Endothelial cell of umbilical vein (primary cell): Measurements from ENCODE around the gene SNAI3. TPM values are rescaled to one million over a fixed set of nuclear protein-coding genes. Genes with fewer than 3 reads are reported as not detected.

Experiments used
- BruUV-seq: library from RNA; stranded (reverse); fragments of 400-500 nt; replicated peaks from 2 replicates; lab custom pipeline; 2021; lab: Mats Ljungman, UMichigan
- CTCF ChIA-PET: fragments of 300-600, 350-600 bp; sonication (Branson Sonifier 250); formaldehyde crosslinking; loops from one replicate; lab custom pipeline; 2021; ENCODE audit warnings: antibody characterized with exemption, inconsistent platforms; lab: Charles Lee
- POLR2A ChIA-PET: fragments of 300-600, 350-600 bp; sonication (Branson Sonifier 250); formaldehyde crosslinking; loops from one replicate; lab custom pipeline; 2021; ENCODE audit warnings: antibody characterized with exemption, inconsistent platforms; lab: Charles Lee
- DNase-seq: peaks from one replicate; pipeline ENCODE4 v3.0.0-alpha.2; 2011; ENCODE audit warnings: low read depth, low spot score
- FAIRE-seq: peaks from 2 replicates; lab custom pipeline; 2011; peaks lifted over from hg19 to GRCh38; lab: Jason Lieb, UNC
- H2AFZ ChIP-seq: 2 replicates; pipeline ENCODE4 v1.6.0; 2012; ENCODE audit warnings: low read depth, low read length, control low read depth, inconsistent platforms
- H3K27ac ChIP-seq: 2 replicates; pipeline ENCODE4 v1.5.1; 2011; ENCODE audit warnings: low read depth, mild to moderate bottlenecking, control low read depth, low read length, moderate library complexity; ENCODE audit not compliant: insufficient read depth
- H3K27me3 ChIP-seq, 2 experiments: 2 replicates each; pipeline versions ENCODE4 v1.6.0 to v1.6.1; 2011; ENCODE audit warnings: low read length in 2 of 2, mixed read lengths in 1 of 2; ENCODE audit not compliant: control insufficient read depth in 2 of 2, insufficient read depth in 2 of 2
- H3K36me3 ChIP-seq, 2 experiments: 2 replicates in 1 of 2; 3 replicates in 1 of 2; pipeline ENCODE4 v1.5.1; 2011; ENCODE audit warnings: low read length in 2 of 2, mild to moderate bottlenecking in 1 of 2, moderate library complexity in 1 of 2; ENCODE audit not compliant: control insufficient read depth in 2 of 2, insufficient read depth in 2 of 2; ENCODE audit errors: extremely low read depth in 1 of 2
- H3K4me1 ChIP-seq: 3 replicates; pipeline ENCODE4 v1.5.1; 2011; ENCODE audit warnings: mild to moderate bottlenecking, low read length; ENCODE audit not compliant: control insufficient read depth, insufficient read depth; ENCODE audit errors: extremely low read depth
- H3K4me2 ChIP-seq: 2 replicates; pipeline ENCODE4 v1.6.1; 2011; ENCODE audit warnings: low read length, control low read depth, mixed read lengths; ENCODE audit not compliant: insufficient read depth
- H3K4me3 ChIP-seq, 3 experiments: fragments of 200-600 bp in 1 of 3; sonication (generic), shearing (Covaris generic) in 1 of 3; replicated peaks in 1 of 3; 2 replicates each; pipeline ENCODE4 v1.5.1; 2011 to 2016; ENCODE audit warnings: control low read depth in 3 of 3, low read length in 3 of 3, mild to moderate bottlenecking in 2 of 3, inconsistent platforms in 1 of 3, low read depth in 1 of 3, moderate library complexity in 1 of 3; ENCODE audit not compliant: insufficient read depth in 1 of 3
- H3K79me2 ChIP-seq: 2 replicates; pipeline ENCODE4 v1.6.0; 2012; ENCODE audit warnings: low read length, inconsistent platforms; ENCODE audit not compliant: control insufficient read depth, insufficient read depth
- H3K9ac ChIP-seq: replicated peaks from 2 replicates; pipeline ENCODE3; 2011; ENCODE audit warnings: low read length, control low read depth; ENCODE audit not compliant: insufficient read depth; ENCODE audit errors: extremely low read depth
- H3K9me1 ChIP-seq: replicated peaks from 3 replicates; pipeline ENCODE4 v1.6.0; 2011; ENCODE audit warnings: mild to moderate bottlenecking, low read length; ENCODE audit not compliant: control insufficient read depth, insufficient read depth; ENCODE audit errors: extremely low read depth
- H3K9me3 ChIP-seq: replicated peaks from 2 replicates; pipeline ENCODE4 v1.5.1; 2012; ENCODE audit warnings: low read length, inconsistent platforms; ENCODE audit not compliant: control insufficient read depth, insufficient read depth
- H4K20me1 ChIP-seq: replicated peaks from 2 replicates; pipeline ENCODE3; 2011; ENCODE audit warnings: mild to moderate bottlenecking, low read length; ENCODE audit not compliant: control insufficient read depth, insufficient read depth; ENCODE audit errors: extremely low read depth
- EZH2 ChIP-seq: IDR thresholded peaks from 2 replicates; pipeline ENCODE4 v1.6.1; 2012; ENCODE audit warnings: borderline replicate concordance, low read depth, mild to moderate bottlenecking, moderate library complexity, low read length, inconsistent platforms; ENCODE audit not compliant: severe bottlenecking
- FOS ChIP-seq: IDR thresholded peaks from 2 replicates; pipeline ENCODE4 v1.6.1; 2011; ENCODE audit warnings: mild to moderate bottlenecking, low read length, moderate library complexity, borderline replicate concordance; ENCODE audit not compliant: insufficient read depth
- GATA2 ChIP-seq: IDR thresholded peaks from 2 replicates; pipeline ENCODE4 v1.7.0; 2011; ENCODE audit warnings: low read depth, mild to moderate bottlenecking, moderate library complexity, mixed read lengths, low read length; ENCODE audit not compliant: insufficient read length, insufficient read depth
- JUN ChIP-seq: IDR thresholded peaks from 2 replicates; pipeline ENCODE4 v1.6.1; 2011; ENCODE audit warnings: borderline replicate concordance, low read depth; ENCODE audit not compliant: insufficient read length, insufficient read depth
- MYC ChIP-seq: IDR thresholded peaks from one replicate; pipeline ENCODE4 v1.6.1; 2011; ENCODE audit warnings: mild to moderate bottlenecking, low read depth, low read length
- POLR2A ChIP-seq: IDR thresholded peaks from 2 replicates; pipeline ENCODE4 v1.6.1; 2012; ENCODE audit warnings: low read depth, mild to moderate bottlenecking, control low read depth, low read length
- POLR2AphosphoS5 ChIP-seq: IDR thresholded peaks from 2 replicates; pipeline ENCODE4 v1.6.1; 2012; ENCODE audit warnings: low read depth, mild to moderate bottlenecking, control low read depth, low read length, moderate library complexity; ENCODE audit not compliant: insufficient read depth
- dilution Hi-C: fragments of 300-500 bp; cut with MboI; formaldehyde crosslinking; loops from one replicate; pipeline ENCODE4 v1.15.0; 2019; ENCODE audit warnings: low sequenced_read_pairs; ENCODE audit not compliant: extremely low pct_ligation_motif_present
- intact Hi-C: fragments of 100-400 bp; cut with micrococcal nuclease; formaldehyde crosslinking; loops from one replicate; pipeline ENCODE4 v1.10.0; 2022
- polyA plus RNA-seq, 4 experiments: library from polyadenylated mRNA; depleted of rRNA in 3 of 4; stranded (reverse) in 3 of 4; unstranded in 1 of 4; fragments of >200 nt; gene quantifications; 2 replicates each; pipeline versions ENCODE4 v1.2.1 to v1.2.3, GENCODE V29; 2011 to 2012; ENCODE audit warnings: missing spikeins in 1 of 4
- total RNA-seq: library from RNA; stranded (reverse); gene quantifications from 2 replicates; pipeline ENCODE4 v1.2.3, GENCODE V29; 2021
- TF ChIP-seq, protein P1 (sequence below), 2 donors: IDR thresholded peaks; 1 replicate in 1 of 2; 2 replicates in 1 of 2; pipeline ENCODE4 v1.5.1; 2011; ENCODE audit warnings: low read length in 2 of 2, mild to moderate bottlenecking in 2 of 2, moderate library complexity in 2 of 2, control low read depth in 1 of 2, inconsistent platforms in 1 of 2, low read depth in 1 of 2; ENCODE audit not compliant: insufficient read depth in 1 of 2; ENCODE audit errors: extremely low read depth in 1 of 2
- TF ChIP-seq, protein P2 (sequence below): IDR thresholded peaks from 2 replicates; pipeline ENCODE4 v1.6.1; 2011; ENCODE audit not compliant: insufficient read depth, insufficient read length

Gene SNAI3
- total and polyA plus RNA-seq, 2 donors (not counting 3 experiments of a cell fraction or from before 2014, with no cell fraction given) = 0.30 to 0.31 TPM

DNA sequence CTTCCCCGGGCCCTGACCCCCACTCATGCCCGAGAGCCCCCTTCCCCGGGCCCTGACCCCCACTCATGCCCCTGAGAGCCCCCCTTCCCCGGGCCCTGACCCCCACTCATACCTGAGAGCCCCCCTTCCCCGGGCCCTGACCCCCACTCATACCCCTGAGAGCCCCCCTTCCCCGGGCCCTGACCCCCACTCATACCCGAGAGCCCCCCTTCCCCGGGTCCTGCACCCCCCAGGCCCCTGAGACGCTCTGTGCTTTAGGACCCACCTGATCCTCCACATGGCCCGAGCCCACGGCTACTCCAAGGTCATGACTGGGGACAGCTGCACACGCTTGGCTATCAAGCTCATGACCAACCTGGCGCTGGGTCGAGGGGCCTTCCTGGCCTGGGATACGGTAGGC is 26.7 kb upstream of the SNAI3 start:
- H4K20me1 ChIP-seq = no peaks in the 10 kb centered on the region
- no peak overlapping the region for H3K9ac ChIP-seq
- H3K9me3 ChIP-seq = no peaks in the 10 kb centered on the region
- intact Hi-C loops (no loop called here), dilution Hi-C loops (no loop called here)
- H3K36me3 ChIP-seq = peaks cover 13 to 42% of the 10 kb centered on the region in 2 experiments
- no peak overlapping the region for H3K27ac ChIP-seq
- H3K79me2 ChIP-seq = peaks cover 16% of the 10 kb centered on the region
- no TSS peak for BruUV-seq
- TF ChIP-seq EZH2 (no peak), POLR2AphosphoS5 (no peak), GATA2 (no peak), MYC (no peak), JUN (no peak), POLR2A (no peak), FOS (no peak)
- TF ChIP-seq, protein P1, sequence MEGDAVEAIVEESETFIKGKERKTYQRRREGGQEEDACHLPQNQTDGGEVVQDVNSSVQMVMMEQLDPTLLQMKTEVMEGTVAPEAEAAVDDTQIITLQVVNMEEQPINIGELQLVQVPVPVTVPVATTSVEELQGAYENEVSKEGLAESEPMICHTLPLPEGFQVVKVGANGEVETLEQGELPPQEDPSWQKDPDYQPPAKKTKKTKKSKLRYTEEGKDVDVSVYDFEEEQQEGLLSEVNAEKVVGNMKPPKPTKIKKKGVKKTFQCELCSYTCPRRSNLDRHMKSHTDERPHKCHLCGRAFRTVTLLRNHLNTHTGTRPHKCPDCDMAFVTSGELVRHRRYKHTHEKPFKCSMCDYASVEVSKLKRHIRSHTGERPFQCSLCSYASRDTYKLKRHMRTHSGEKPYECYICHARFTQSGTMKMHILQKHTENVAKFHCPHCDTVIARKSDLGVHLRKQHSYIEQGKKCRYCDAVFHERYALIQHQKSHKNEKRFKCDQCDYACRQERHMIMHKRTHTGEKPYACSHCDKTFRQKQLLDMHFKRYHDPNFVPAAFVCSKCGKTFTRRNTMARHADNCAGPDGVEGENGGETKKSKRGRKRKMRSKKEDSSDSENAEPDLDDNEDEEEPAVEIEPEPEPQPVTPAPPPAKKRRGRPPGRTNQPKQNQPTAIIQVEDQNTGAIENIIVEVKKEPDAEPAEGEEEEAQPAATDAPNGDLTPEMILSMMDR (IDR thresholded peaks at IDR 0.05; ENCODE audit: extremely low read depth in 1 of 2, insufficient read depth in 1 of 2, low read depth in 1 of 2, low read length in 2 of 2) = no peak
- TF ChIP-seq, protein P2, sequence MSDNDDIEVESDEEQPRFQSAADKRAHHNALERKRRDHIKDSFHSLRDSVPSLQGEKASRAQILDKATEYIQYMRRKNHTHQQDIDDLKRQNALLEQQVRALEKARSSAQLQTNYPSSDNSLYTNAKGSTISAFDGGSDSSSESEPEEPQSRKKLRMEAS = no peak
- H3K4me3 ChIP-seq = no peak overlapping the region
- no peak overlapping the region for H3K4me2 ChIP-seq
- no peak overlapping the region for H2AFZ ChIP-seq
- no peak for FAIRE-seq
- ChIA-PET CTCF (interaction anchor here (2.3 kb wide), 1 partner anchor 24 kb away, joined by 10 read pairs; no protein-coding TSS in a partner anchor), POLR2A (no interaction called here)
- H3K9me1 ChIP-seq = no peaks in the 10 kb centered on the region
- no peaks in the 10 kb centered on the region for H3K27me3 ChIP-seq
- no peak for DNase-seq
- no peaks in the 10 kb centered on the region for H3K4me1 ChIP-seq
